Measurements from ENCODE around the gene MYO10. TPM values are rescaled to one million over a fixed set of nuclear protein-coding genes. Genes with fewer than 3 reads are reported as not detected.
A peak's percentile ranks its signal among the peaks of the same experiment; 100 is the strongest.

The MYO10 gene
- total and polyA plus RNA-seq, 2 donors (not counting 3 experiments of a cell fraction or from before 2014, with no cell fraction given), result 36.0 to 148 TPM

DNA sequence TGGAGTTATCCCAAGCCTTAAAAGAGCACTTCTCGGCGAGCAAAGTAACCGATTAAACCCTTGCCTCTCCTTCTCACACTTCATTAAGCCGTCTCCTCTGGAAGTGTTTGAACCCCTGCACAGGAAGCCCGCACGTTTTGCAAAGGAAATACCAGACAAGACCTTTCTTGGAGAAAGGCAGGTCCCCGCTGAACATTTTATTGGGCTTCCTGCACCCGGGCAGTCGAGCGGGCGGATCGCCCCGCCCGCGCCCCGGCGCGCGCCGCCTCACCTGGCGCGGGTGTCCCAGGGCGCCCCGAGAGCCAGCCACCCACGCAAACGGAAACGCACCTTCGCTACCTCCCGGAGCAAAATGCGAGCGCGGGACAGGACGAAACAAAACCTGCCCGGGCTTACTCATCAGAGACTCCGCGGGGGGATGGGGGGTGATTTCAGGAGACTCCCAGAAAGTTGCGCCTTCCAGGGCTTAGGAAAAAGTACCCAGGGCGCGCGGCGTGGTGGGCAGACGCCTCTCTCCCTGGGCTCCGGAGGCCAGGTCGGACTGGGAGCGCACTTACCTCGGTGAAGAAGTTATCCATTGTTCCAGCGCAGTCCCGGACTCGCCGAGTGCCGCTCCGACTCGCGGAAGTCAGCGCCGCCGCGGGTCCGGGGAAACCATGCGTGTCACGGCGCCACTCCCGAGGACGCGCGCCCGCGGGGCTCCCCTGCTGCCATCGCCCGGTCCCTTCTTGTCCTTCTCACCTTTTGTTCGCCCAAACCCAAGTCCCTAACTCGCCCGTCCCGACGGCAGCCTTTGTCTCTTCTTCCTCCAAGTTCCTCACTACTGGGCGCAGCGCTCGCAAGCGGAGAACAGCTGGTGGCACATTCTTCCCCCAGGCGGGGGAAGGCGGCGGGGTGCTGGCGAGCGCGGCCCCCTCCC is 598 bp downstream of the MYO10 start:
- H3K27me3 ChIP-seq (ENCODE audit: control insufficient read depth in 2 of 2, insufficient read depth in 2 of 2, low read length in 2 of 2), result no peaks in the 10 kb centered on the region
- peak overlapping the region; percentile 95 for H3K4me2 ChIP-seq (ENCODE audit: insufficient read depth, low read length)
- POLR2A ChIA-PET, result interaction anchor here (0.6 to 1.4 kb wide), 5 partner anchors 65 to 254 kb away, joined by 3 to 7 read pairs (median 3); no protein-coding TSS in a partner anchor
- no peaks in the 10 kb centered on the region for H3K36me3 ChIP-seq (ENCODE audit: control insufficient read depth in 2 of 2, extremely low read depth in 1 of 2, insufficient read depth in 2 of 2, low read length in 2 of 2)
- no peaks in the 10 kb centered on the region for H3K9me1 ChIP-seq (replicated peaks; ENCODE audit: control insufficient read depth, extremely low read depth, insufficient read depth, low read length)
- dilution Hi-C loops (cut with MboI; ENCODE audit: extremely low pct_ligation_motif_present, low sequenced_read_pairs) (no loop called here), intact Hi-C loops (cut with micrococcal nuclease) (loop anchor here (1.0 to 10.0 kb wide), 7 partner anchors 23 to 241 kb away; no protein-coding TSS in a partner anchor)
- DNase-seq (ENCODE audit: low read depth, low spot score) (peak; percentile 73), FAIRE-seq (peak; percentile 66)
- peak overlapping the region; percentile 81 for H3K27ac ChIP-seq (ENCODE audit: insufficient read depth, low read depth, low read length)
- H4K20me1 ChIP-seq (replicated peaks; ENCODE audit: control insufficient read depth, extremely low read depth, insufficient read depth, low read length), result peaks cover 13% of the 10 kb centered on the region
- CTCF ChIA-PET, result interaction anchor here (0.7 to 12.0 kb wide), 22 partner anchors 11 to 255 kb away, joined by 3 to 257 read pairs (median 4); no protein-coding TSS in a partner anchor
- peak overlapping the region; percentile 90 for H3K9ac ChIP-seq (replicated peaks; ENCODE audit: extremely low read depth, insufficient read depth, low read length)
- TF ChIP-seq MYC (IDR thresholded peaks at IDR 0.05; ENCODE audit: low read depth, low read length) (no peak), FOS (IDR thresholded peaks at IDR 0.05; ENCODE audit: borderline replicate concordance, insufficient read depth, low read length) (peak; percentile 9), EZH2 (IDR thresholded peaks at IDR 0.05; ENCODE audit: borderline replicate concordance, low read depth, low read length, severe bottlenecking) (no peak)
- H3K9me3 ChIP-seq (replicated peaks; ENCODE audit: control insufficient read depth, insufficient read depth, low read length), result no peaks in the 10 kb centered on the region
- H3K4me1 ChIP-seq (ENCODE audit: control insufficient read depth, extremely low read depth, insufficient read depth, low read length), result peaks cover 45% of the 10 kb centered on the region
- TSS peak; percentile 60 for BruUV-seq (replicated peaks)
- peak overlapping the region; percentile 83 to 99 (median 97) for H3K4me3 ChIP-seq (replicated peaks in 1 of 3; ENCODE audit: insufficient read depth in 1 of 3, low read depth in 1 of 3, low read length in 3 of 3)
- H2AFZ ChIP-seq (ENCODE audit: low read depth, low read length), result peak overlapping the region; percentile 5
- H3K79me2 ChIP-seq (ENCODE audit: control insufficient read depth, insufficient read depth, low read length), result peaks cover 54% of the 10 kb centered on the region

- no peaks in the 10 kb centered on the region for H3K27me3 ChIP-seq (ENCODE audit: control insufficient read depth in 2 of 2, insufficient read depth in 2 of 2, low read length in 2 of 2)
- peak overlapping the region; percentile 83 to 99 (median 97) for H3K4me3 ChIP-seq (replicated peaks in 1 of 3; ENCODE audit: insufficient read depth in 1 of 3, low read depth in 1 of 3, low read length in 3 of 3)
- peaks cover 61% of the 10 kb centered on the region for H3K79me2 ChIP-seq (ENCODE audit: control insufficient read depth, insufficient read depth, low read length)
- intact Hi-C loops (cut with micrococcal nuclease), result loop anchor here (1.0 to 10.0 kb wide), 7 partner anchors 18 to 256 kb away; no protein-coding TSS in a partner anchor
- DNase-seq (ENCODE audit: low read depth, low spot score) (peak; percentile 63), FAIRE-seq (peak; percentile 65)
- dilution Hi-C loops (cut with MboI; ENCODE audit: extremely low pct_ligation_motif_present, low sequenced_read_pairs), result no loop called here
- H3K9me3 ChIP-seq (replicated peaks; ENCODE audit: control insufficient read depth, insufficient read depth, low read length), result no peaks in the 10 kb centered on the region
- H4K20me1 ChIP-seq (replicated peaks; ENCODE audit: control insufficient read depth, extremely low read depth, insufficient read depth, low read length), result peaks cover 13% of the 10 kb centered on the region
- H3K9ac ChIP-seq (replicated peaks; ENCODE audit: extremely low read depth, insufficient read depth, low read length), result peak overlapping the region; percentile 90
- ChIA-PET CTCF (interaction anchor here (0.7 to 12.0 kb wide), 15 partner anchors 11 to 255 kb away, joined by 3 to 257 read pairs (median 4); no protein-coding TSS in a partner anchor), POLR2A (interaction anchor here (0.6 kb wide), 2 partner anchors 59 to 255 kb away, joined by 3 to 5 read pairs; no protein-coding TSS in a partner anchor)
- H3K9me1 ChIP-seq (replicated peaks; ENCODE audit: control insufficient read depth, extremely low read depth, insufficient read depth, low read length), result no peaks in the 10 kb centered on the region
- H3K36me3 ChIP-seq (ENCODE audit: control insufficient read depth in 2 of 2, extremely low read depth in 1 of 2, insufficient read depth in 2 of 2, low read length in 2 of 2), result no peaks in the 10 kb centered on the region
- TSS peak; percentile 16 for BruUV-seq (replicated peaks)
- peaks cover 51% of the 10 kb centered on the region for H3K4me1 ChIP-seq (ENCODE audit: control insufficient read depth, extremely low read depth, insufficient read depth, low read length)
- no peak for TF ChIP-seq MAX (IDR thresholded peaks at IDR 0.05; ENCODE audit: insufficient read depth, insufficient read length)
- TF ChIP-seq EZH2 (IDR thresholded peaks at IDR 0.05; ENCODE audit: borderline replicate concordance, low read depth, low read length, severe bottlenecking), result no peak
- TF ChIP-seq MYC (IDR thresholded peaks at IDR 0.05; ENCODE audit: low read depth, low read length), result no peak
- H2AFZ ChIP-seq (ENCODE audit: low read depth, low read length), result no peak overlapping the region
- peak overlapping the region; percentile 95 for H3K4me2 ChIP-seq (ENCODE audit: insufficient read depth, low read length)
- peak overlapping the region; percentile 81 for H3K27ac ChIP-seq (ENCODE audit: insufficient read depth, low read depth, low read length)
Measured at GRCh38 chr5:16934677-16935153, 1.4 kb downstream of the MYO10 start.
